NCI-H460 (cell line): ENCODE results near the gene MYO7A. TPM values are rescaled to one million over a fixed set of nuclear protein-coding genes. Genes with fewer than 3 reads are reported as not detected.

Source experiments
- DNase-seq: peaks from one replicate; pipeline ENCODE4 v3.0.0-alpha.2; 2016; ENCODE audit warnings: low read depth; ENCODE audit errors: extremely low read depth
- total RNA-seq: library from RNA; depleted of rRNA; stranded (reverse); fragments of >200 nt; shearing (Covaris generic); gene quantifications from 2 replicates; pipeline ENCODE4 v1.2.3, GENCODE V29; 2014

MYO7A gene
- total RNA-seq, 1 experiment from 2014 or later: 0.10 TPM

DNA sequence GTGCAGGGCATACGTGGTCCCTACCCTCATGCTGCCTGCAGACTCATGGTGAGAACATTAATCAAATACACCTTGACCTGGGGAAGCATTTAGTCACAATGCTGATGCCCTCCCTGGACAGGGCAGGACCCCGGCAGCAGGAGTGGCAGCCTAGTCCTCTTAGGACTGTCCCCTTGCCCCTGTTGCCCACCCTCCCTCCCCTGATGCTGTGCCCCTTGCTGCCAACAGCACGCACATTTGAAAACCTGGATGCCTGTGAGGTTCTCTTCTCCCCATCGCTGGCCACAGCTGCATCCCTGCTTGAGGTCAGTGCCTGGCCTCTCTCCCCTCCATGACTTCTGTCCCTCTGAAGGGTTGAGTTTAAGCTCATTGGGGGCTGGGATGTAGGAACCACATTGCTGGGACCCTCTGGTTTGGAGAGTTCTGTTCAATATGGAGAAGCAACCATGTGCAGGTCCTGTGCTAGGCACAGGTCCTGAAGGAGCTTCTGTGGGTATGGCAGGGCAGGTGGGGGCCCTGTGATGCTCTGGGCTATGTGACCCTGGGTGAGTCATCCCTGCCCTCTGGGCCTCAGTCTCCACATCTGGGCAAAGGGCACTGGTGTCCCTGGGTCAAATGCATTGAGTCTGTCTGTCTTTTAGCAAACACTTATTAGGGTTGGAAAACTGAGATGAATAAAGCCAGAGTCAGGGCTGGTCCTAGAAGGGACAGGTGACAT, 31.3 kb downstream of the MYO7A start:
- no peak for DNase-seq

DNA sequence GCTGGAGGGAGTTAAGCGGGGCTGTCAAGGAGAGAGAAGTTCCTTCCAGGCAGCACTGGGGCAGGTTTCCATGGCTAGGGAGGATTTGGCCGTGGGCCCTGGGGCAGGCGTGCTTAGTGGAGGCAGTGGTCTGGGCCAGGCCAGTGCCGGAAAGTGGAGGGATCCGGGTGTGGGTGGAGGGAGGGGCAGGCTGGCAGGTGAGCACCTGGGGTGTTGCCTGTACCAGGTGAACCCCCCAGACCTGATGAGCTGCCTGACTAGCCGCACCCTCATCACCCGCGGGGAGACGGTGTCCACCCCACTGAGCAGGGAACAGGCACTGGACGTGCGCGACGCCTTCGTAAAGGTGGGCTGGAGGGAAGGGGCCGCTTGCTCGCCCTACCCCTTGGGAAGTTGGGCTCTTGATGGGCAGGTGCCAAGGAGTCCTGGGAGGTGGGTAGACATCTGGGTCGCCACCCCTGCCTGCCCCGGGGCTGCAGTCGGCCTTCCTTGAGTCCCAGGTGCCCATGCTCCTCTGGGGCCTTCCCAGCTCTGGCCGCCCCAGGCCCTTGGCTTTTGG, 32.0 kb downstream of the MYO7A start:
- DNase-seq: no peak

DNA sequence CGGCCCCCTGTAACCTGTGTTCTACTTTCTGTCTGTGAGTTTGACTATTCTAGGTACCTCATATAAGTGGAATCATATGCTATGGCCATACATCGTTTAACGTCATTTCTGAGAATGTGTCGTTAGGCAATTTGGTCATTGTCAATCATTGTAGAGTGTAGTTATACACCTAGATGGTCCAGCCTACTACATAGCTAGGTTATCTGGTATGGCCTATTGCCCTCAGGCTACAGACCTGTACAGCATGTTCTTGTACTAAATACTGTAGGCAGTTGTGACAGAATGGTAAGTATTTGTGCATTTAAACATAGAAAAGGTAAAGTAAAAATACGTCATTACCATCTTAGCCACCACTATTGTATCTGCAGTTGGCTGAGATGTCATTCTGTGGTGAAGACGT, 35.2 kb downstream of the MYO7A start:
- DNase-seq: no peak

DNA sequence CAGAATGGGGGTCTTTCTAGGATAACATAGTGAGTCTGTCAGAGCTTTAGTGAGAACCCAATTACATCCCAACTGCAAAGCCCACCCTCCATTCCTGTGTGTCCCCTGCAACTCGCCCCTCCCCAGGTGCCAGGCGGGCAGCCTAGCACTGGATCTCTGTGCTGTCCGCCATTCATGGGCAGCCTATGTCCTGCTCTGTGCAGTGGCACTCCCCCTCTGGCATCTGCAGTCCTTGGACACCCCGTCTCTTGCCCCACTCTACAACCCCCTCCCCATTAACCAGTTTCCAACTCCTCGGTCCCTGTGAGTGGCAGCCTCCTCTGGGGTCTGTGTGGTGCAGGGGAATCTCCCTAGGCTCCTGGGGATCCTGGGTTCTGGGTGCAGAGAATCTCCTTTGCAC, 37.0 kb downstream of the MYO7A start:
- no peak for DNase-seq

DNA sequence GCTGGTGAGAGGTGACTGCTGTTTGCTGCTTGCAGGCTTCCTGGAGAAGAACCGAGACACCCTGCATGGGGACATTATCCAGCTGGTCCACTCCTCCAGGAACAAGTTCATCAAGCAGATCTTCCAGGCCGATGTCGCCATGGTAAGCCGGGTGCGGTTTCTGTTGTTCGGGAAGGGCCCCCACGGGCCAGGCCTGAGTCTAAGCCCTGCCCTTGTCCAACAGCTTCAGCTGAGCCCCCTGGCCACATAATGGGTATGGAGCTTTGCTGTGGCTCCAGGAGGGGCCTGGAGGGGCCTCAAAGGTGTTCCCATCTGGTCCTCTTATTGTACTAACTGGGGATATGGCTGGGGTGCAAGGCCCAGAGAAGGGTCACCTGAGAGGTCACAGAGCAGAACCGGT, 38.0 kb downstream of the MYO7A start:
- DNase-seq: no peak

DNA sequence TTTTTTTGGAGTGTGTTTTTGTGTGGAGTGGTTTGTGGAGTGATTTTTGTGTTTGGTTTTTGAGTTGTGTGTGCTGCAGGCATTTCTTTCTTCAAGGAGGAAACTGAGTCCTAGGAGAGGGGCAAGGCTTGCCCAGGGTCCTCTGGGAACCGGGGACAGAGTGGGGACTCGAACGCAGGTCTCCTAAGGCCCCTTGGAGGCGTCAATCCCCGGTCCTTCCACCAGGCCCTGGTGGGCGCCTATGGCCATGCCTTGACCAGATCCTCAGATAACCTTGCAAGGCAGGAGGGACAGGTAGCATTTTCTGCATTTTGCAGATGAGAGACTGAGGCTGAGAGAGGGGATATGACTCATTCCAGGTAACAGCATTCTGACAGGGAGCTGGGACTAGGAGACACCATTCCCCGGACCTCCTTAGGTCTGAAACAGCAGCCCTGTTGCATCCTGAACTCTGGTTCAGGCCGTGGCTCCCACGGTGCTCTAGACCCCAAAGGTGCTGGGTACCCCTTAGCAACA, 39.1 kb downstream of the MYO7A start:
- no peak for DNase-seq

DNA sequence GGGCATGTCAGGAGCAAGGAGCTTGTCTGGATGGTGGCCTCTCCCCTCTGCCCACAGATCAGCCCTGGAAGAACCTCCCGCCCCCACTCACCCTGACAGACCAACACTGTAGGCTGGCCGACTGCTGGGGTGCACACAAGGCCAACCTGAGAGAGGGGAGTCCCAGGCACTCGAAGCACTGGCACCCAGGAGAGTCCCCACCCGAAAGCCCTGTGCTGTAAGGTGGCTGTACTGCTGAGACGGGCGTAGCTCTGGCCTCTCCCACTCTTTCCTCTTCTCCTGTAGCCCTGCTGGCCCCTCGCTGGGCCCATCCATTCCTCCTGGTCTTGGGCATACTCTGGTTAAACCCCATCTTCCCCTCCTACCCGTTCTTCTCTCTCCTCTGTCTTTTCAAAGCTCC, 39.7 kb downstream of the MYO7A start:
- DNase-seq: no peak

DNA sequence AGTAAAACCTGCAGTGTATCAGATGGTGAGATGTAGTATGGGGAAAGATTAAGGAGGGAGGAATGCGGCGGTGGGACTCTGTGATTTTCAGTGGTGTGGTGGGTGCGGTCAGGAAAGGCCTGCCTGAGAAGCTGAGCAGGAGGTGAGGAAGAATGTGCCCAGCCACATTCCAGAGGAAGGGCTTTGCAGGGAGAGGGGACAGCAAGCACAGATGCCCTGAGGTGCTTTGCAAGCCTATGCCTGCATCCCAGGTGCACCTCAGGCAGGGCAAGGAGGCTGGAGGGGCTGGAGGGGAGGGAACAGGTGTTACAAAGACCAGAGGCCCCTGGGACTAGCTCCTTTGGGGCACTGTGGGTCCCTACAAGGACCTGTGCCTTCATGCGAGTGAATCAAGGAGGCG, 42.1 kb downstream of the MYO7A start:
- DNase-seq: no peak

DNA sequence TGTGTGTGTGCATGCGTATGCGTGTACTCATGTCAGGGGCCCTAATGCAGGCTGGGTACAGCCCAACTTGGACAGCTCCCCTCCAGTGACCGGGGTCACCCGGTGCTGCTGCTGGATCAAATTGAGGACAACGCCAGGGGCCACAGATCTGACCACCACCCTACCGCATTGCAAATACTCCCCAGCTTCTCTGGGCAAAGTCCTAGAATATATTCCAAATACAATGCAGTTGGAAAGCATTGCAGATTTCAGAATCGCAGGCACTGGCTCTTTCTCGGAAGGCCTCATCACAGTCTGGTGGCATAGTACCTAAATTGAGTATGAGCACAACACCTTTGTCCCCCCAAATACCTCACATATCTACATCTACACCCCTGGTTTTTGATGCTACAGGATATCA, 43.2 kb downstream of the MYO7A start:
- no peak for DNase-seq

DNA sequence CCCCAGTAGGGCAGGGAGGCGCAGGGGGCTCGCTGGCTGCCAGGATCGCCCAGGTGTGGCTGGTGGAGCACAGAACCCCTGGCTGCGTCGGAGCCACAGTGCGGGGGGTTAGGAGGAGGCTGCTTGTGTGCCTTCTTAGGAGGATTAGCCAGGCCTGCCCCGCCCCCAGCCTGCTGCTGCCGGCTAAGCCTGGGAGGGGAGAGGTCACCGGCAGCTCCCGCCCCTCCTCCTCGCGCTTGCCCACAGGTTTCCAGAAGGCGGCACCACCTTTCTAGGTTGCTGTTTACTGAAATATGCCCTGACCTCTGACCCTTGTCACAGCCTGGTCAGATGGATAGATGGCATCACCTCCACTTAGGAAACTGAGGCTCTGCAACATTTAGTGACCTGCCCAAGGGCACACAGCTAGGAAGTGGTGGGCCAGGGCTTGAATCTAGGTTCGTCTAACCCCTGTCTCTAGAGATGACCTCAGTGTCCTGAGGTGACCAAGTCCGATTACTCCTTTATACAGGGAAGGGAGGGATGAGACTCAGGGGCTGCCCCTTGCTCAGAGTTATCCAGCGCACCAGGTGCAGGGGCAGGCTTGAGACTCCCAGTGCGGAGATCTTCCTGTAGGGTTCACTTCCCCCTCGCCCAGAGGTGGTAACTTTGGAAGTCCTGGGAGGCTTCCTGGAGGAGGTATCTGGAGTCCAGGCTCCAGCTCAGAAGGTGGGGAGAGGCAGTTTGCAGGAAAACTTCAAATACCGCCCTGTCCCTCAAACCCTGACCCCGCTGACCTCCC, 44.0 kb downstream of the MYO7A start:
- no peak for DNase-seq

DNA sequence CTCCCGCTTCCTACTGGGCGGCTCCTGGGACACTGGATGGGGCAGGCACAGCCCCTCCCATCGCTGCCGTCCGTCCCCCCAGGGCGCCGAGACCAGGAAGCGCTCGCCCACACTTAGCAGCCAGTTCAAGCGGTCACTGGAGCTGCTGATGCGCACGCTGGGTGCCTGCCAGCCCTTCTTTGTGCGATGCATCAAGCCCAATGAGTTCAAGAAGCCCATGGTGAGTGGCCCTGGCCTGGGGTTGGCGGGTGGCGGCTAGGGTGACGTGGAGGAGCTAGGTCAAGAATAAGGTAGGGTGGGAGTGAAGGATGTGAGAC, 44.6 kb downstream of the MYO7A start:
- no peak for DNase-seq

DNA sequence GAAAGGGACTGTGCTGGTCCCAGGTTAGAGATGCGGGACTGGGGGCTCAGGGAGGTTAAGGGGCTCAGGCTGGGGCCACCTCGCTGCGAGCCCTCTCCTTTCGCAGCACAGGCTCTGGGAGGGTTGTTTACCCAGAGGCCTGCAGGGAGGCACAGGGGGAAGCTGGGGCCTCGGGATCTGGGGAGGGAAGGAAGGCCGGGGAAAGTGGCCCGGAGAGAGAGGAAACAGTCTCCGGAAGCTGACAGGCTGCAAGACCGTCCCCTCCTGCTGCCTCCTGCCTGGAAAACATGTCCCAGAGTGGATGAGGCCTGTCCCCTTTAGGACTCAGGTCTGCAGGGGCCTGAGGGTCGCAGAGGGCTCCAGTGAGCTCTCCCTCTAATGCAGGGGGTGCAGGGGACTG, 45.4 kb downstream of the MYO7A start:
- no peak for DNase-seq

DNA sequence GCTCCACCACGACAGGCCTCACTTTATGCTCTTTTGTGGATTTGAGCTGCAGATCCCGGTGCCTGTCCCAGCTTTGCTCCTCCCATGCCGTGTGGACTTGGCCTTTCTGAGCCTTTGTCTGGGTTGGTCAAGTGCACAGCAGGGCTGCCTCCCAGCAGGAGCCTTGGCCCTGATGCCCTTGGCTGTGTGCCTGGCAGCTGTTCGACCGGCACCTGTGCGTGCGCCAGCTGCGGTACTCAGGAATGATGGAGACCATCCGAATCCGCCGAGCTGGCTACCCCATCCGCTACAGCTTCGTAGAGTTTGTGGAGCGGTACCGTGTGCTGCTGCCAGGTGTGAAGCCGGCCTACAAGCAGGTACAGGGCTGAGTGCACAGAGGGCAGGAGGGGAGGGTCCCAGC, 46.5 kb downstream of the MYO7A start:
- DNase-seq: no peak

DNA sequence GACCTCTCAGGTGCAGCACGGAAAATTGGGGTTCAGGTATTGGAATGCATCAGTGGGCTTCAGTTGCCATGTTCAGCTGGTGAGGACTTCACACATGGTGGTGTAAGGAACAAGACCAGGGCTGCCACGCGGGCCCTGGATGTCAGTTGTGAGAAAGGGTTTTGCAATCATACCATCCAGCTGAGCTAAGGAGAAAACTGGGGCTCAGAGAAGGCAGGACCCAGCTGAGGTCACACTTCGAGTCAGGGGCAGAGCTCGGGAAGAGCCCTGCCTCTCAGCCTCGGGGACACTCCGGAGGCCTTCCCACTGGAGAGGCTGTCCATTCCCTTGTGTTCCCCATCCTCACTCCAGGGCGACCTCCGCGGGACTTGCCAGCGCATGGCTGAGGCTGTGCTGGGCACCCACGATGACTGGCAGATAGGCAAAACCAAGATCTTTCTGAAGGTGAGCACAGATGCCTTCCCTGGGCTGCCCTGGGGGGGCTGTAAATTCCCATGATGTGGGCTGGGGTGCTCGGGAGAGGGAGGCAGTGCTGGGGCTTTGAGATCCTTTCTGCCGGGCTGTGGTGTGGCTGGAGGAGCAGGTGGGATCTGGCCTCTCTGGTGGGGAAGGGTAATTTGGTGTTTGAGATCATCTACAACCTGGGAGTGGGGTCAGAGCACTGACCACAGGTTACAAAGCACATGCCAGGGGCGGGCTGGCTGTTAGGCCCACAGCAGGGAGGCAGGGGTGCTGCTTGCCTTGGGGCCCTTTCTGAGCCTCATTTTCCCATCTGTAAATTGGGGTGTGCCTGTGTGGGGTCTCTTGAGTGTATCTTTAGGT, 47.2 kb downstream of the MYO7A start:
- no peak for DNase-seq

DNA sequence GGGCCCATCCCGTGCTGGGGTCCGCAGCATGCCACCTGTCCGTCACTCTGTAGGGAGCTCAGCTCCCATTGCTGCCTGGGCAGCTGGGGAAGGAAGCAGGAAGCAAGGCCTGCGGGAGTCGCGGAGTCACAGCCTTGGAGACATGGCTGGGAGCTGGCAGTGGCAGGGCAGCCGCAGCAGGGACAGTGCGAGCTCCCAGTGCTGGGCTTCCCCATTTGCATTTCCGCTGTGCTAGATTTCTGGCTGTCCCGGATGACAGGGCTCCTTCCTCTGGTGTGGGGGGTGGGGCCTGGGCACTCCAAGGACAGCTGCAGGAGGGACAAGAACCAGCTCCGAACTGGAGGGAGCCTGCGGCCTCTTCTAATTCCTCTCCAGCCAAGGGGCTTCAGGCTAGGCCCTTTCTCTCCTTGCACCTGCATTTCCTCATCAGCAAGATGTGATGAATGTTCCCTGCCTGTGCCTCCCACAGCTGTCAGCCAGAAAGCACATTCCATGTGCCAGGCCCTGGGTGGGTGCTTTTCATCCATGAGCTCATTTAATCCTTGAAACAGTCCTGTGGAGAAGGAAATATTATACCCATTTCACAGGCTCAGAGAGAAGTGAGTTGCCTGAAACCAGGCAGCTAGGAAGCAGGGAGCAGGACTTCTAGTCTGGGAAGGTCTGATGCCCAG, 48.0 kb downstream of the MYO7A start:
- no peak for DNase-seq

DNA sequence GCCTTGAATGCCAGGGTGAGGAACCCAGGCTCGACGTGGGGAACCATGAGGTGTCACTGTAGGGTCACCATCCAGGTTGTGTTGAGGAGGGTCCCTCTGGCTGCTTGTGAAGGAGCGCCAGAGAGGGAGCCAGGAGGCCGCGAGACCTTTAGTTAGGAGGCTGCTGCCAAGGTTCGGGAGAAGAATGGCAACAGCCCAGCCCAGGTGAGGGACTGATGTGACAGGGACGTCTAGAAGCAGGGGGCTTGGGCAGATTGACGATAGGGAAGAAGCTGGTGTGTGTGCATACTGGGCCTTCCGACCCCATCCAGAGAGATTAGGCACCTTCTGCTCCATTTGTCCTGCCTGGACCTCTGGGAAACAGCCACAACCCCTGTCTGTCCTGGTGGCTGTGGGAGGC, 49.0 kb downstream of the MYO7A start:
- no peak for DNase-seq

DNA sequence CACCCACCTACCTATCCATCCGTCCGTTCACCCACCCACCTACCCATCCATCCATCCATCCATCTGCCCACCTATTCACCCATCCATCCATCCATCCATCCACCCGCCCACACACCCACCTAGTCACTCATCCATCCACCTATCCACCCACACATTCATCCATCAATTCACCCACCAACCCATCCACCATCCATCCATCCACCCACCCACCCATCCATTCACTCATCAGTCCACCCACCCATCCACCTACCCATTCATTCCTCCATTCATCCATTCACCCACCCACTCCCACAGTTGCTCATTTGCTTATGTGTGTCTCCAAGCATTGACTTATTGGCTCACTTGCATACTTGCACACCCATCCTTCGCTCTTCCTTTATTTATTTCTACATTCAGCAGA, 50.1 kb downstream of the MYO7A start:
- no peak for DNase-seq

DNA sequence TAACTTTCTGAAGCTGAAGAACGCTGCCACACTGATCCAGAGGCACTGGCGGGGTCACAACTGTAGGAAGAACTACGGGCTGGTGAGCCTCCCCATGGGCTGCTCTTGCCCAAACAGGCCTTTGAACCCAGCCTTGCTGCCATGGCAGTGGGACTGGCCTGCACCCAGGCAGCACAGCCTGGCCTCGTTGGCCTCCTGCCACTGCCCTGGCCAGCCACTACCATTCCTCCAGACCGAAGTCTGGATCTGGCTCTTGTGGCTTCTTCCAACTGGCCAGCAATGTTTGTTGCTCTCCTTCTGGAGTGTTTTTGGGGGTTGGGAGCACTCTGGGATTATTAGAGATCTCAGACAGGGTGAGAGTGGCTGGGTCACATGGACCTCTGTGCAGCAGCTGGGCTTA, 51.0 kb downstream of the MYO7A start:
- DNase-seq: no peak

DNA sequence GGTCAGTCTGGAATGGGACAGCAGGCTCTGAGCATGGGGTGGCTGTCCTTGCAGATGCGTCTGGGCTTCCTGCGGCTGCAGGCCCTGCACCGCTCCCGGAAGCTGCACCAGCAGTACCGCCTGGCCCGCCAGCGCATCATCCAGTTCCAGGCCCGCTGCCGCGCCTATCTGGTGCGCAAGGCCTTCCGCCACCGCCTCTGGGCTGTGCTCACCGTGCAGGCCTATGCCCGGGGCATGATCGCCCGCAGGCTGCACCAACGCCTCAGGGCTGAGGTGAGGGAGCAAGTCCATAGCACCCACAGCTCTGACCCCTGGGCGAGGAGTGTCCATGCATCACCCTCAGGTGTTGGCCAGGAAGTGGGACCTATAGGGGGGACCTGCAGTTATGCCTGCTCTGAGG, 51.6 kb downstream of the MYO7A start:
- DNase-seq: no peak

DNA sequence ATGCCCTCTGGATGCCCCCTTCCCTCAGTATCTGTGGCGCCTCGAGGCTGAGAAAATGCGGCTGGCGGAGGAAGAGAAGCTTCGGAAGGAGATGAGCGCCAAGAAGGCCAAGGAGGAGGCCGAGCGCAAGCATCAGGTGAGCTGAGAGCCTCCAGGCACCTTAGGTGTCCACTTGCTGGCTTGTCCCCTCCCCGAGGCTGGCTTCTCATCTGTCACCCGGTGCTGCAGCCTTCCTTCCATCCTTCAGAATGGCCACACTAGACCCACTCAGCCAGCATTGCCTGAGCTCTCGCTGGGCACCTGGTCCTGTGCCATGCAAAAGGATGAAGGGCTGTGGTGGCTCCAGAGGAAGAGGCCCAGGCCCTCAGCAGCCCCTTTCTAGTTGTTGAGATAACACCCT, 52.3 kb downstream of the MYO7A start:
- DNase-seq: no peak

DNA sequence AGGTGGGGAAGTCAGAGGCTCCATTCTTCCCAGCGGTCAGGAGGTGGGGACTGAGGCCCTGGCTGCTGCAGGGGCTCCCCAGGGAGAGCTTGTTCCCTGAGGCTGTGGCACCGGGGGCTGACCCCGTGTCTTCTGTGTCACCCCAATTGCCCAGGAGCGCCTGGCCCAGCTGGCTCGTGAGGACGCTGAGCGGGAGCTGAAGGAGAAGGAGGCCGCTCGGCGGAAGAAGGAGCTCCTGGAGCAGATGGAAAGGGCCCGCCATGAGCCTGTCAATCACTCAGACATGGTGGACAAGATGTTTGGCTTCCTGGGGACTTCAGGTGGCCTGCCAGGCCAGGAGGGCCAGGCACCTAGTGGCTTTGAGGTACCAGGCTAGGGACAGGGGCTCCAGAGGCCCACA, 53.2 kb downstream of the MYO7A start:
- no peak for DNase-seq
